IMR-90 (cell line): ENCODE results near the gene KCNJ16. TPM values are rescaled to one million over a fixed set of nuclear protein-coding genes. Genes with fewer than 3 reads are reported as not detected.

Experiments used
- ATAC-seq: fragments of 200-7000 bp; cut with Tn5 transposase; 2 replicates; pipeline ENCODE4 v1.9.1; 2020; ENCODE audit warnings: low read depth, mild to moderate bottlenecking, moderate library complexity
- BruUV-seq: library from RNA; stranded (reverse); fragments of 400-500 nt; replicated peaks from 2 replicates; lab custom pipeline; 2021; lab: Mats Ljungman, UMichigan
- CTCF ChIA-PET: fragments of 300-600 bp; formaldehyde crosslinking; extraction: SDS; loops from one replicate; lab custom pipeline; 2021; ENCODE audit warnings: antibody characterized with exemption; lab: Yijun Ruan, JAX
- POLR2A ChIA-PET: fragments of 300-600 bp; sonication (Branson Sonifier 250); formaldehyde crosslinking; loops from one replicate; lab custom pipeline; 2022; ENCODE audit warnings: antibody characterized with exemption; ENCODE audit not compliant: unreplicated experiment; lab: Charles Lee
- DNase-seq: peaks from one replicate; pipeline ENCODE4 v3.0.0; 2013
- H2AFZ ChIP-seq: replicated peaks from 2 replicates; pipeline ENCODE3; 2013; ENCODE audit warnings: low read length, mild to moderate bottlenecking; ENCODE audit not compliant: poor library complexity
- H2AK5ac ChIP-seq: 2 replicates; pipeline ENCODE4 v1.6.1; 2013; ENCODE audit warnings: low read depth, low read length, inconsistent platforms
- H2AK9ac ChIP-seq: replicated peaks from 2 replicates; pipeline ENCODE3; 2013; ENCODE audit warnings: mild to moderate bottlenecking, low read depth, low read length, moderate library complexity; ENCODE audit not compliant: poor library complexity
- H2BK120ac ChIP-seq: 2 replicates; pipeline ENCODE4 v1.6.1; 2013; ENCODE audit warnings: low read depth, low read length, inconsistent platforms
- H2BK15ac ChIP-seq: 3 replicates; pipeline ENCODE4 v1.6.1; 2013; ENCODE audit warnings: low read depth, low read length, inconsistent platforms
- H2BK20ac ChIP-seq: 2 replicates; pipeline ENCODE4 v1.6.1; 2013; ENCODE audit warnings: low read depth, mild to moderate bottlenecking, inconsistent platforms, low read length, moderate library complexity
- H2BK5ac ChIP-seq: 2 replicates; pipeline ENCODE4 v1.6.1; 2013; ENCODE audit warnings: mild to moderate bottlenecking, low read depth, low read length, inconsistent platforms; ENCODE audit not compliant: poor library complexity, severe bottlenecking
- H3K14ac ChIP-seq: replicated peaks from 2 replicates; pipeline ENCODE4 v1.6.1; 2013; ENCODE audit warnings: low read depth, low read length, inconsistent platforms
- H3K18ac ChIP-seq: 2 replicates; pipeline ENCODE4 v1.6.1; 2013; ENCODE audit warnings: low read depth, low read length, control low read depth
- H3K23ac ChIP-seq: 2 replicates; pipeline ENCODE4 v1.6.1; 2013; ENCODE audit warnings: low read depth, low read length, inconsistent platforms
- H3K27ac ChIP-seq: 2 replicates; pipeline ENCODE4 v1.5.1; 2013; ENCODE audit warnings: mild to moderate bottlenecking, control low read depth, low read length; ENCODE audit not compliant: insufficient read depth
- H3K27me3 ChIP-seq: 2 replicates; pipeline ENCODE4 v1.6.1; 2013; ENCODE audit warnings: low read length; ENCODE audit not compliant: control insufficient read depth, insufficient read depth
- H3K36me3 ChIP-seq: 2 replicates; pipeline ENCODE4 v1.6.1; 2013; ENCODE audit warnings: low read length, mixed read lengths; ENCODE audit not compliant: control insufficient read depth, insufficient read depth
- H3K4ac ChIP-seq: 2 replicates; pipeline ENCODE4 v1.6.1; 2013; ENCODE audit warnings: low read depth, low read length, inconsistent platforms
- H3K4me1 ChIP-seq: 2 replicates; pipeline ENCODE4 v1.6.1; 2013; ENCODE audit warnings: low read length, mixed read lengths; ENCODE audit not compliant: control insufficient read depth, insufficient read depth
- H3K4me2 ChIP-seq: 2 replicates; pipeline ENCODE4 v1.6.1; 2013; ENCODE audit warnings: low read depth, mild to moderate bottlenecking, control low read depth, low read length, moderate library complexity
- H3K4me3 ChIP-seq: 2 replicates; pipeline ENCODE4 v1.5.1; 2013; ENCODE audit warnings: low read depth, mild to moderate bottlenecking, control low read depth, low read length, moderate library complexity; ENCODE audit not compliant: insufficient read depth
- H3K56ac ChIP-seq: 2 replicates; pipeline ENCODE4 v1.6.1; 2013; ENCODE audit warnings: low read length, inconsistent platforms; ENCODE audit not compliant: insufficient read depth; ENCODE audit errors: extremely low read depth
- H3K79me1 ChIP-seq, 2 experiments: 2 replicates each; pipeline ENCODE4 v1.6.1; 2013; ENCODE audit warnings: low read length in 2 of 2, inconsistent platforms in 1 of 2, low read depth in 1 of 2
- H3K9ac ChIP-seq: 2 replicates; pipeline ENCODE4 v1.6.1; 2013; ENCODE audit warnings: low read depth, low read length, control low read depth
- H3K9me1 ChIP-seq: 2 replicates; pipeline ENCODE4 v1.6.1; 2013; ENCODE audit warnings: low read length, inconsistent platforms; ENCODE audit not compliant: insufficient read depth
- H3K9me3 ChIP-seq: 2 replicates; pipeline ENCODE4 v1.6.1; 2013; ENCODE audit warnings: low read length; ENCODE audit not compliant: control insufficient read depth, insufficient read depth
- H4K20me1 ChIP-seq: 2 replicates; pipeline ENCODE4 v1.6.1; 2013; ENCODE audit warnings: low read length, inconsistent platforms; ENCODE audit not compliant: insufficient read depth
- H4K5ac ChIP-seq: 2 replicates; pipeline ENCODE4 v1.6.1; 2013; ENCODE audit warnings: mild to moderate bottlenecking, low read depth, low read length, control low read depth
- H4K8ac ChIP-seq, 2 experiments: 2 replicates each; pipeline ENCODE4 v1.6.1; 2013; ENCODE audit warnings: low read depth in 2 of 2, low read length in 2 of 2, control low read depth in 1 of 2, inconsistent platforms in 1 of 2
- H4K91ac ChIP-seq: 2 replicates; pipeline ENCODE4 v1.6.1; 2013; ENCODE audit warnings: low read depth, low read length, inconsistent platforms; ENCODE audit not compliant: insufficient read depth
- BHLHE40 ChIP-seq: fragments of 150-350 bp; IDR thresholded peaks from 2 replicates; pipeline ENCODE4 v1.6.1; 2016; ENCODE audit warnings: mild to moderate bottlenecking, low read depth, low read length
- CEBPB ChIP-seq: IDR thresholded peaks from 2 replicates; pipeline ENCODE4 v1.6.1; 2012; ENCODE audit warnings: low read depth, low read length, improper control_type of control experiment
- CHD1 ChIP-seq: IDR thresholded peaks from 2 replicates; pipeline ENCODE4 v1.6.1; 2012; ENCODE audit warnings: low read depth, low read length, improper control_type of control experiment
- CTCF ChIP-seq: conservative IDR thresholded peaks from 2 replicates; pipeline ENCODE4 v1.5.1; 2012; ENCODE audit warnings: mild to moderate bottlenecking, low read depth, low read length, improper control_type of control experiment
- ELK1 ChIP-seq: fragments of 150-350 bp; IDR thresholded peaks from 2 replicates; pipeline ENCODE4 v1.6.1; 2016; ENCODE audit warnings: low read depth, mild to moderate bottlenecking, low read length, moderate library complexity, borderline replicate concordance
- FOS ChIP-seq: fragments of 150-350 bp; IDR thresholded peaks from 2 replicates; pipeline ENCODE4 v1.6.1; 2016; ENCODE audit warnings: low read depth, low read length
- MAFK ChIP-seq: IDR thresholded peaks from 2 replicates; pipeline ENCODE4 v1.6.1; 2012; ENCODE audit warnings: low read depth, low read length, improper control_type of control experiment
- MAZ ChIP-seq: IDR thresholded peaks from 2 replicates; pipeline ENCODE4 v1.6.1; 2012; ENCODE audit warnings: low read depth, mild to moderate bottlenecking, low read length, improper control_type of control experiment, moderate library complexity, borderline replicate concordance
- MXI1 ChIP-seq: IDR thresholded peaks from 2 replicates; pipeline ENCODE4 v1.6.1; 2012; ENCODE audit warnings: low read depth, mild to moderate bottlenecking, low read length, moderate library complexity, borderline replicate concordance
- NFE2L2 ChIP-seq: fragments of 150-350 bp; IDR thresholded peaks from 2 replicates; pipeline ENCODE4 v1.6.1; 2016; ENCODE audit warnings: low read depth, mild to moderate bottlenecking, low read length
- POLR2A ChIP-seq: IDR thresholded peaks from 2 replicates; pipeline ENCODE4 v1.6.1; 2012; ENCODE audit warnings: mild to moderate bottlenecking, low read depth, low read length
- RAD21 ChIP-seq: IDR thresholded peaks from 2 replicates; pipeline ENCODE4 v1.6.1; 2012; ENCODE audit warnings: low read length, improper control_type of control experiment
- RCOR1 ChIP-seq: IDR thresholded peaks from 2 replicates; pipeline ENCODE4 v1.6.1; 2012; ENCODE audit warnings: mild to moderate bottlenecking, low read length, improper control_type of control experiment; ENCODE audit not compliant: insufficient replicate concordance
- RFX5 ChIP-seq: IDR thresholded peaks from 2 replicates; pipeline ENCODE4 v1.8.0; 2012; ENCODE audit warnings: low read depth, mild to moderate bottlenecking, low read length, moderate library complexity
- USF2 ChIP-seq: fragments of 150-350 bp; IDR thresholded peaks from 2 replicates; pipeline ENCODE4 v1.6.1; 2017; ENCODE audit warnings: mild to moderate bottlenecking, antibody characterized with exemption, low read length, low read depth
- WGBS, 2 experiments: methylation state at CpG; one replicate each; pipeline versions ENCODE4 v1.1.5 to v1.1.7; 2013; ENCODE audit warnings: missing lambda C conversion rate in 2 of 2; ENCODE audit not compliant: insufficient read length in 1 of 2; ENCODE audit errors: extremely low coverage in 2 of 2; 5-methylcytosine and 5-hydroxymethylcytosine counted together
- dilution Hi-C: fragments of 300-500 bp; cut with HindIII; formaldehyde crosslinking; loops from one replicate; pipeline ENCODE4 v1.14.3; 2018; ENCODE audit warnings: low sequenced_read_pairs; ENCODE audit not compliant: unreplicated experiment
- in situ Hi-C: fragments of 300-500 bp; cut with MboI; formaldehyde crosslinking; loops from 3 replicates; pipeline ENCODE4 v1.14.3; 2019; ENCODE audit warnings: low sequenced_read_pairs, inconsistent platforms, mixed read lengths
- intact Hi-C: fragments of 100-400 bp; cut with micrococcal nuclease; formaldehyde crosslinking; loops from 2 replicates; pipeline ENCODE4 v1.10.0; 2022
- polyA plus RNA-seq, 3 experiments: library from polyadenylated mRNA; depleted of rRNA; stranded (reverse); fragments of >200 nt; gene quantifications; 2 replicates each; pipeline ENCODE4 v1.2.3, GENCODE V29; 2012; ENCODE audit warnings: low replicate concordance in 1 of 3
- total RNA-seq: library from RNA; depleted of rRNA; stranded (reverse); fragments of >200 nt; gene quantifications from 2 replicates; pipeline ENCODE4 v1.2.3, GENCODE V29; 2012

The KCNJ16 gene
- total and polyA plus RNA-seq, 2 of the 4 experiments (the other 2 are of a cell fraction), result not detected

- no peak overlapping the region for H4K91ac ChIP-seq
- no peaks in the 10 kb centered on the region for H3K79me1 ChIP-seq
- H3K27ac ChIP-seq, result no peak overlapping the region
- dilution Hi-C loops, result no loop called here
- no peak overlapping the region for H3K14ac ChIP-seq
- H2BK20ac ChIP-seq, result no peak overlapping the region
- no CpG with 5 or more reads among the region's 3 CpGs for WGBS, 2 experiments
- no peak overlapping the region for H2BK15ac ChIP-seq
- no peak for ATAC-seq
- no peak overlapping the region for H2AK9ac ChIP-seq
- no peak overlapping the region for H2BK120ac ChIP-seq
- no peak overlapping the region for H3K9ac ChIP-seq
- H3K27me3 ChIP-seq, result no peaks in the 10 kb centered on the region
- H3K23ac ChIP-seq, result no peak overlapping the region
- H3K9me1 ChIP-seq, result no peaks in the 10 kb centered on the region
- CTCF ChIA-PET, result interaction anchor here (0.6 kb wide), 2 partner anchors 9 to 547 kb away, joined by 3 to 4 read pairs; no protein-coding TSS in a partner anchor
- intact Hi-C loops, result no loop called here
- no peaks in the 10 kb centered on the region for H3K9me3 ChIP-seq
- no peak for DNase-seq
- H4K8ac ChIP-seq, result no peak overlapping the region
- H3K4ac ChIP-seq, result no peak overlapping the region
- no peaks in the 10 kb centered on the region for H3K36me3 ChIP-seq
- BruUV-seq, result no TSS peak
- H2BK5ac ChIP-seq, result no peak overlapping the region
- in situ Hi-C loops, result no loop called here
- H3K4me2 ChIP-seq, result no peak overlapping the region
- no peaks in the 10 kb centered on the region for H3K4me1 ChIP-seq
- H2AFZ ChIP-seq, result no peak overlapping the region
- H3K56ac ChIP-seq, result no peak overlapping the region
- TF ChIP-seq RCOR1 (no peak), BHLHE40 (no peak), MAFK (no peak), POLR2A (no peak), CHD1 (no peak), CTCF (no peak), FOS (no peak), USF2 (no peak), RAD21 (no peak), NFE2L2 (no peak), RFX5 (no peak), MXI1 (no peak), CEBPB (no peak), ELK1 (no peak), MAZ (no peak)
- no peaks in the 10 kb centered on the region for H4K20me1 ChIP-seq
- H2AK5ac ChIP-seq, result no peak overlapping the region
- no peak overlapping the region for H3K4me3 ChIP-seq
- POLR2A ChIA-PET, result no interaction called here
- H4K5ac ChIP-seq, result no peak overlapping the region
- no peak overlapping the region for H3K18ac ChIP-seq
Observed at GRCh38 chr17:70116919-70117318, 41.9 kb downstream of the KCNJ16 start.
